NK-92 treated with Interleukin-12 subunit alpha and Interleukin-12 subunit beta, amount 100 ng/mL, for 24 hours (cell line): ENCODE measurements around the gene FIGN.

Experiments
- DNase-seq: peaks from one replicate; lab custom pipeline; 2025; lab: John Stamatoyannopoulos, UW

FIGN gene

DNA sequence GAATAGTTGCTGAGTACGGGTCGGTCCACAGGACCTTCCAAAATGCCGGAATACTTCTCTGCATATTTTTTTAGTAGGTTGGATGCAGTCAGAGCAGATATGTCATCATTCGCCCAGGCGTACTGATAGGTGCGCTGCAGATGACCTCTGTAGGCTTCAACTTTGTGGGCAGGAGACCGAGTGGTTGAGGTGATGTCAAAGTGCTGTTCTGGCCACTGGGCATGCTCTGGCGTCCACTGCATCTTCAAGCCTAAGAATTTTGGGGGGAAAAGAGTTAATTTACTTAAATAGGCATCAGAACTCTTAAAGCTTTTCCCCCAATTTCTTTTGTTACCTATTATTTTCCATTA is 124.3 kb downstream of the FIGN start:
- DNase-seq, result no peak

DNA sequence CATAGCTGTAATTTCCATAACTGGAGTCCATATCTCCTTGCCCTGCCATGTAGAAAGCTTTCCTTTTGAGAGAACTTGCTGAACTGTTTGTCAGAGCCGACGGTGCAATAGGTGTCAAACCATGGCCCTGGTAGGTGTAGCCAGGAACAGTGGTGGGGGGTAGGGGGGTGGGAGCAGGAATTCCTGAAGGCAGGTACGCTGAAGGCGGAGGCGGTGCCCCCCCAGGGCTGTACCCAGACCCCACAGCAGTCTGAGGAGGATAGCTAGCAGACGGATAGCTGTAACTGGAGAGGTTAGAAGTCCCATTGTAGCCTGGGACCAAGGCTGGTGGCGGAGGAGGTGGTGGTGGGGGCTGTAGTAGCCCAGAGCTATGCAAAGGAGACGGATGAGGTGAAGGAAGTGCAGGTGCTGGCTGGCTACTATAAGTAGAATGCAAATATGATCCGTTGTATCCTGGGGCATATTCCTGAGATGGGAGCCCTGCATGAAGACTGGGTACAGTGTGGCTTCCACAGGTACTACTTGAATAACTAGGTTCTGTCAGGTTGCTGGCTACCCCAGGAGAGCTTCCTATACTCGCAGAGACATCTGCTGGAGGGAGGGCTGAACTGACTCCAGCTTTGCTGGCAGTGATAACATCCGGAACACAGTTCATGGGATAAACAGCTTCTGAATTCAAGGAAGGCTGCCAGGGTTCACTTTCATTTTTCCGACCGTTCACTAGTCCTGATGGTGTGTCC is 124.8 kb downstream of the FIGN start:
- DNase-seq, result no peak

DNA sequence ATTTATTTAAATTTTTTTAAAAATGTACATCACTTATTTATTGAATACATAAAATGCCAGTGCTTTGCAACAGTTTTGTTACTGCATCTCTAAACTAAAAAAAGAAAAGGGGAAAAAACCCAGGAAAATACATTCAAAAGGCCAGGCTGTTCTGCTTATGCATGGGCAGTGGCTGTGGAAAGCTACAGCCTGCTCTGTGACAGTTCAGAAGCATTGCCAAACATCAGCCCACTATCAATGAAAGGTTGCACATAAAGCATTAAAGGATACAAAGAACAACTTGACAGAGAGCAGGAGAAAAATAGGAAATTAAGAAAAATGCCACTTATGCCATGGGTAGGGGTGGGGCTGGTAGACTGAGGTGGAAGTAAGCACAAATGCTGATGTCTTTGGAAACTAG is 128.2 kb downstream of the FIGN start:
- no peak for DNase-seq

DNA sequence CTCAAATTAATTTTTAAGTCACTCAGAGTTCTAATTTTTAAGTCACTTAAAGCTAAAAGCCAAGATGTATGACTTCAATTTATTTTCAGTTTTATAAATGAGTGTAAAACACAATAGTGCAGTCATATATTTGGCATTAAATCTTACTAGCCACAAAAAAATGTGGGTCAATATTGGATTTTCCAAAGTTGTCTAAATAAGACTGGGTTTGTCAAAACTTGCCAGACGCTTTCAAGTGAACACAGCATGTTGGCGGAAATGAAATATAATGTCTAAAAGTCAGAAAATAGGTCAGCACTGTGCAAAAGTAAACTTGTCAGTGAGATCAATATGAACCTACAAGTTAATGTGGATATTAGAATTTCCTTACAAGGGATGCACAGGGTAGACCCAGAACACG is 128.9 kb downstream of the FIGN start:
- DNase-seq, result no peak

DNA sequence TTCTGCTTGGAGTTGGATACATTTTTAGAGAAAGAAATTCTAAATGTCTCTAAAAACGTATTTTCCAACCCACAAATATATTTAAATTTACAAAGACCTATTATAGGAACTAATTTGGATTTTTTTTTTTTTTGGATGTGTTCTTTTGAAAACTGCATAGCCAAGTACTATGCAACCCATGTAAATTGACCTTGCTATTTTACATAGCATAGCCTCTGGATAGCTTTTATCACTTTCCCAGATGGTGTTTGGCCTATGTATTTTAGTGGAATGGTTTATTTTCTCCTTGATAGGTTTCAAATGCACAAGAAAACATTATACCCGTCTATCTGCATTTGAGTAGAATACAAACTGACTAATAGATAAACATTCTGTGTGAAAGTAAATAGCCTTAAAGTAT is 130.0 kb downstream of the FIGN start:
- no peak for DNase-seq

DNA sequence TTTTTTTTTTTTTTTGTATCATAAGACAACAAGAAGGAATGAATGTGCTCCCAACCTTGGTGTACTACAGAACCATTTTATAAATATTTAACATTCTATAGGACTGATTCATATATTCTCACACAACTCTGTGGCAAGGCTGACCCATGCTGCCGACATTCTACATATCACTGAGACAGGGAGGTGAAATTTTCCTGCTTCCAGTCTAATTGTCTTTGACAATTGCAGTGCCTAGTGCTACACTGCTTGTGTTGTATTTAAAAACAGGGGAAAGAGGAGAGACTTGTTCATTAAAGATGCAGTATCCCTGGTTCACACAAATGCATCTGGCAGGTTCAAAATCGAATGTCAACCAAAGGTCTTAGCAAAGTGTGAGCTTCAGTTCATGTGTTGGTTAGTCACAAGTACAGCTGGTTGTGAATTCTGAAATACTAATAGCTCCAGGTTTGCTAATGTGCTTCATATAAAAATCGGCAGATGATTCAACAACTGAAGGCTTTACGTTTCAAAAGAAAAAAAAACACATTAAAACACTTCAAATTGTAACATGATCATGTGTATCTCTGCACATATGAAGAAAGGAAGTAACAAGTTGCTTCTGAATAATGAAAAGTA is 130.8 kb downstream of the FIGN start:
- no peak for DNase-seq

DNA sequence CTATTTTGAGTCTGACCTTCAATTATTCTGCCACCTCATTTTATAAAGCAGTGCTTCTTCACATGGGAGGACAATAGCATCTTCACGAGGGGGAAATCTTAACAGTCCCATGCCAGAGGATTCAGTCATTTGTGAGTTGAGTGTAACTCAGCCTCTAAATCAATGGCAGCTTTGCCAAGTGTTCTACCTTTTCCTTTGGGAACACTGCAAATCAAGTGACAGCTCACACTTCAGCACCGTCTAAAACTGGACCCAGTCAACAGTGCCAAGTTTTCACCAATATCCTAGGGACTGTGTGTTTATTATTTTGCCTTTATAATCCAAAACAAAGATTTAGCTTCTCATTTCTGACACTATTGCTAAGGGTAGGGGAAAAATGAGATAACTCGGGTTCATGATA is 133.6 kb downstream of the FIGN start:
- DNase-seq, result no peak

DNA sequence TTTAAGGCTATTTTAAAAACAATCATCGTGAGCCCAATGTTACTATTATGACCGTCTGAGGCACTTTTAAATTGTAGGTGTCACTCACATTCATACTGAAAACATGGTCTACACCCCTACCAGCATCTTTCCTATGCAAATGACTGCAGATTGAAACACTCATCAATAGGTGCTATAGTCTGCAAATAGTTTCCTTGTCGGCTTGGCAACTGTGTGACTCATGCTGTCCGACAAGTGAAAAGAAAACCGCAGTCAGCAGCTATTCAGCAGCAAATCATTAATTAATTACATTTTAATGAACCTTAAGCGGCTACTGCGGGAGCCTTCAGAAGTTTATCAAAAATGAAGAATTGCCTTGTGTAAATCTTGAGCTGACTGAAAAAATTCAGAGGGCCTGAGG is 134.4 kb downstream of the FIGN start:
- DNase-seq, result no peak

DNA sequence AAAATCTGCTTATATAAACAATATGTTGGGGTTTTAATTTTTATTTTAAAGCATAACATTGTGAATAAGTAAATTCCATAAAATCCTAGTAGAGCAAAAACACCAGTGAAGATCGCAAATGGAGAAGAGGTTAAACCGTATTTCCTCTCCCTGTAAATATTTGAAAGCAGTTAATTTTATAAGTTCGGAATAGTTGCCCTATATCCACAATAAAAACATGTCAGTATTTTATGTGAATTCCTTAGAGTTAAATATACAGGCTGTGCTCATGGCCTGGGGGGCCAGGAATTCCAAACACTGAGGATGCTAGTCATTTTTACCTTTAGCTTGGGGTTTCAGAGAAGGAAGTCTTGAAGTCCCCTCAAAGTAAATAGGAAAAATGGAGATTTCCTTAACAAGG is 135.0 kb downstream of the FIGN start:
- DNase-seq, result no peak

DNA sequence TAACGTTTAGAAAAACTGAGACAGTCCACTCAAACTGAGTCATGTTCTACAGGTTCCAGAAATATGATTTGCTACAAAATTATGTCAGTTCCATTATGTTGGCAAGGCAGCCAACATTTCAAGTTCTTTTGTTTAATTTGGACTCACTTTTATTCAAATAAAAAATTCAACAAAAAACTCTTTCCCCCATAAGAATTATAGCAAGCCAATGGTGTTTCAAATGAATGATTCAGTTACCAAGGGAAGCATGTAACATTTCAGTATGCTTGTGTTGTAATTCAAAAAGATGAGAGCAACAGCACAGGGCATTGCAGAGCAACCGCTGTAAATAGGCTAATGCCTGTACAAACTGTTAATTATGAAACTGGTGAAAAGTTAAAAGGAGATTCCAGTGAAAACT is 140.8 kb downstream of the FIGN start:
- DNase-seq, result no peak

DNA sequence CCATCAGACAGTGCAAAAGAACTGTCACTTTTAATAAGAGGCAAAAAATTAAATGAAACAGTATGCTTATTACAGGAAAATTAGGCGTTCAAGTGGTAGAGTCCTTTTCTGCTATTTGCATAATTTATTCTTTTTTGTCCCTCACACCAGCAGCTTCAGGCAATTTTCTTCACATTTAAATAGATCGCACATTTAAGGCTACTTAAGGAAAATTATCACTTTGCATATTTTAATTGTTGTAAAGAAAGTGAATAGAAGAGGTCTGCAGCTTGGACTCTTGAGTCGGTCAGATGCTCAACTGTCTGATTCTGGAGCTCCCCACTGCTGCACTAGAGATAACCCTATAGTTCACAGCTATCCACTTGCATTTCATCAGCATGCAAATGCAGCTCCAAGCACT is 141.3 kb downstream of the FIGN start:
- DNase-seq, result no peak

DNA sequence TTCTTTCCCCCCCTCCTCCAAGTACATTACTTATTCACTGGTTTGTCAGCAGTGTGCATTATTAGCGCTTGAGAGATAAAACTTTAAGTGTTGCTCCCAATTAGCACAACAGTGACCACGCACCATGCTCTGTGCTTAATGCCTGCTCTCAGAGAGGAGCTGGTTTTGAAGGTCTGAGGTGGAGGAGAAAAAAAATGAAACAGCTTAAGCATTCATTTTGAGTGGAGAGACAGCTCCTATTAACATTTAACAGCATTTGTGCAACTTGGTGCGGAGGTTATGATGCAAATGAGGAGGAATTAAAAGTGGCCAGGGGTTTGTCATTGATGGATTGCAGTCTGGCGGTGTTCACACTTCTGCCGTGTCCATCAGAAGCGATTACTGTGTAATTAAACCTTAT is 141.8 kb downstream of the FIGN start:
- no peak for DNase-seq

DNA sequence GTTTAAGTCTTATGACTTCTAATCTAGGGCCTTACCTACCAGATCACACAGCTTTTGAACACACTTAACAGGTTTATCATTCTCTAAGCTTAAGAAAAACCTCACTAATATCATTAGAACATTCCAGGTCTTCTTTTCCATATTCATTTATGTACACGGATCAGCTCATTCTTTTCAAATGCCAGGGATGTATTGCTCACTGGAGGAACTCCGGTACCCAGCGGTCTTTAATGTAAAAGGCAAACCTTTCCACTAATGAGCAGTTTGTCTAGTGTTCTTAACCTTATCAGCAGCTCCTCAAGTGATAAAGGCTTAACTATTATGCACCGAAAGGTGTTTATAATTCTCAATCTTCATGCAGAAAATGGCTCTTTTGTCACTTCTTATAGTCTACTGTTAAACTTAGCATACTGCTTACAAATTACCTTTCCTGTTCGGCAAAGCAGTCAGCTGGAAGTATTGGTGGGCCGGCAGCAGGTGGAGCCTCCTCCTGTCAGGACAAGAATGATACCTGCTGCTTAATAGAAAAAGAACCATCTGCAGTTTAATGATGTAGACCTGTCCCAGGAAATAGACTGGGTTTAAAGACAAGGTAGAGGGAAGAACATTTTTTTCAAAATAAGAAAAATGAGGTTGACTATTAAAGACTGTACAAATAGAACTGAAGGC is 142.7 kb downstream of the FIGN start:
- no peak for DNase-seq

DNA sequence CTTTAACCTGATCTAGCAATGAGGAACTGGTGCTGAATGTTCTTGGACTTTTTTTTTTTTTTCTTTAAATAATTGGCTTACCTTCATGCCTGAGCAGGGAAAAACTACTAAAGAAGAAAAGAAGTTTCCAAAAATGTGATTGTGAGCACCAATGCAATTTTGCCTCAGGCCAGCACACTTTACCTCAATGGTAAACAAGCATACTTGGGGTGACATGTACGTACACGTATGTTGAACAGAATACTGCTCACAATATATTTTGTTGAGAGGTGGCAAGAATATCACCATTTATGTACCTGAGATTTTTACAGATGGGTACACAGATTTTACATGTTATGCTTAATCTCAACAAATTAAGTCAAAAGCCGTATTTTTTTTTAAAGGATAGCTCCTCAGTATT is 144.3 kb downstream of the FIGN start:
- DNase-seq, result no peak

DNA sequence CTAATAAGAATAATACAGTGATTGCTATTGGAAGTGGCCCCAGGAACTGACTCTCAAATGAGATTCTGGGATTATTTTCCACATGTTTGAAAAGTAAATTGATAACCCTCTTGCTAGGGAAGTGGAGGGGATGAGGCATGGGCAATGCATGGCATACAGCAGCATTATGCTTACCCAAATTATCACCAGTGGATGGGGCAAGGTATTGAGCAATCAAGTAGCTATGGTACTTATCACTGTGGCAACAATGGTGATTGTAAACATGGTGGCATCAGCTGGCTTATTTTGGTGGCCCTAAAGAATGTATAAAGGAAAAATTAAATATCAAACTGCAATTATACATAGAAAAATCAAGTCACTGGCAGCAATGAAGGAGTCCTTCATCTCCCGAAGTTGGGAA is 155.1 kb downstream of the FIGN start:
- DNase-seq, result no peak

DNA sequence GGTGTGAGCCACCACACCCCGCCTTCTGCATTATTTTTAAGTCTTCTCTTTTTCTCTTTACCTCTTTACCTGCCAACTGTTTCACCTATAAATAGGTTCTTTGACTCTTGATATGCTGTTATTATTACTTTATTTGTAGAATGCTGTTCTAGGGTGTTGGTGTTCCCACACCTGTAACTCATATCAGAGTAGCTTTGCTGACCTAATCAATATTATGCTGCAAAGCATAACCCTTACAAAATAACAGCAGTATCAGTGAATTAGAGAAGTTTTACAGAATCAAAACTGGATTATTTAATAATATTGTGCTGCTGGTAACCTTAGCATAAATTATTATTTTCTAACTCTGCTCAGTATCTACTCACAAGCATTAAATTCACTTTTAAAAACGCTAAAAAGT is 161.5 kb downstream of the FIGN start:
- no peak for DNase-seq

DNA sequence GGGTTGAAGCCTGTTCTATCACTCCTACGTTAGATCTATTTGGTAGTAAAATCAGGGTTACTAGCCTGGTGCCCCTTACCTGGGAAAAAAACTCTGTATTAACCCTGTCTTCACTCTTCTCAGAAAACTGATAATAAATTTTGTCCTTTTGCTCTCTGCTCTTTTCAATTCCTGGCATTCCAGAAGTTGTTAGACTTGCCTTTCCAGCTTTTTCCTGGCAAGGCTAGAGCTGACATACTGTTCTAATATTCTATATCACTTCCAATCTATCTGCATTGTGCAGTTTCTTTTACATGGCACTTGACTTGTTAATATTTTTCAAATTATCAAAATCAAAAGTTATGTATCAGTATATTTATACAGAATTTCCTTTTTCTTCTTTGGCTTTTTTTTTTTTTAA is 162.2 kb downstream of the FIGN start:
- no peak for DNase-seq

DNA sequence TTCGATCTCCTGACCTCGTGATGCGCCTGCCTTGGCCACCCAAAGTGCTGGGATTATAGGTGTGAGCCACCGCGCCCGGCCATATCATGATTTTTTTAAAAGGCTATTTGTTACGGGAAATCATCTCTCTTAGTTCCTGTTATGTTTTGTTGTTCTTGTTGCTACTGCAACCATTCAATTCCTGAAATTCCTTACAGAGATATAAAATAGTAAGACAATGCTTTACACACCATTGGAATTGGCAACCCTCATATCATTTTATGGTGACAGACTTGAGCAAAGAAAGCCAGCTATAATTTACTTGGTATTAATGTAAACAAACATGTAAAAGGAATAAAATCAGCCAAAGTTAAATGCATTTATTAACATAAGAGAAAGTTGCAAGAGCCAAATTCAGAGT is 163.0 kb downstream of the FIGN start:
- DNase-seq, result no peak

DNA sequence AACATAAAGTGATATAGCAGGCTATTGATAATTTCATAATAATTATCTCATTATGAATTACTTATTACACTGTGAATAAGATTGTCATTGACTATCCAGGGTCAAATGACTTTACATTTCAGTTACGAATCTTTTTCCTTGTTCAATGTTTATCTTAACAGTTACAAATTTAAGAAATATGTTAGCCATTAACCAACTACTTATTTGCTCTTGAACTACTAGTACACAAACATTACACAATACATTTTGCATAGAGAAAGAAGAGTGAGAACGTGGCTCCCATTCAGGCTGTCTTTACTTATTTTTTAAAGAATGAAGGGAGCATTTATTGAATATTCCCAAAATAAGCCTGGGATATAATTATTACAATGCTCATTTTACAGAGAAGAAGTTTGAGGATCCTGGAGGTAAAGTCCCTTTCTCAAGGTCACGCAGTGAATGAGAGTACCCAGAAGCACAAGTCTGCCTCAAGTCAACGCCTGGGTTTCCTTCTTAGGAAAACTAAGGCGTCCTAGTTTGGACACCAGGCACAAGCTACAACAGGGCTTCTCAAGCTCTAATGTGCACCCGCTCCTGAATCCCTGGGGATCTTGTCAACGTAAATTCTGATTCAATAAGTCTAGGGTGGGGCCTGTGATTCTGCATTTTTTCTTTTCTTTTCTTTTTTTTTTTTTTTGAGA is 164.2 kb downstream of the FIGN start:
- DNase-seq, result no peak

DNA sequence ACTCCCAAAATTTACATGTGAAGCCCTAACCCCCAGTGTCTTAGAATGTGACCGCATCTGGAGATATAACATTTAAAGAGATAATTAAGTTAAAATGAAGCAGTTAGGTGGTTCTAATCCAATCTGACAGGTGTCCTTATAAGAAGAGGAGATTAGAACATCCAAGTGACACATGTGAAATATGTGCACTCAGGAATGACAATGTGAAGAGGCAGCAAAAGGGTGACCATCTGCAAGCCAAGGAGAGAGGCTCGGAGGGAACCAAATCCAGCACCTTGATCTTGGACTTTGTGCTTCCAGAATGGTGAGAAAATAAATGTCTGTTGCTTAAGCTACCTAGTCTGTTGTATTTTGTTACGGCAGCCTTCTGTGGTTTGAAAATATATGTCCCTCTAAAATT is 165.4 kb downstream of the FIGN start:
- no peak for DNase-seq

DNA sequence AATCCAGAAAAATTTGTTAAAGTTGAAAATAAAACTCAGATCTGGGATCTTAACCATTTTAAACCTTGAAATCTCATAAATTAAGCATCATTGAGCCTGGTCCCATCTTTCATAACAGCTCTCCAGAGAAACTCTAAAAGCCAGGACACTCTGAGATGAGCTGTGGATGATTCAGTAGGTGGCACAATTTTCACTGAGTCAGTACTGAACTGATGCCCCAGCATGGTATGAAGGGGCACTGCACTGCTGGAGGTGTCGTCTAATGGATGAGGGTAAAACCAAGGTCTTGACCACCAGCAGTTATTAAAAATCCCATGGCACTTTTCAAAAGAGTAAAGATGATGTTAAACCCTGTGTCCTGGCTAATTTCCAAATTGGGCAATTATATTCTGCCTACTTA is 170.6 kb downstream of the FIGN start:
- DNase-seq, result no peak

DNA sequence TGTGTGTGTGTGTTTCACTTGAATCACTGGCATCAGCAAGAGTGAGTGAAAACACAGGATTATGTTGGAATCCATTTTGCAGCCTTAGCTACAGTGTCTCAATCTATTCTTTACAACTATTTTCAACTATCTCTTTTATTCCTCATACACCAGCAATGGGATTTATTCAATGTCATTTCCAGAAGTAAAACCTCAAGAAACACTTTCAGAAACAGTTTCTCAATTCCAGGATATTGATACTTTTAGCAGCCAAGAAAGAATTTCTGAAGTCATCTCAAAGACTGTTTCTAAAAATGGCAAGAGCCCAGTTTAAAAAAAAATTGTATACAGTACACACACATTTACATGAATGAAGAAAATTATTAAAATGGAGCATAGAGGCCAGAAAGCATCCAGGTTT is 171.6 kb downstream of the FIGN start:
- DNase-seq, result no peak

DNA sequence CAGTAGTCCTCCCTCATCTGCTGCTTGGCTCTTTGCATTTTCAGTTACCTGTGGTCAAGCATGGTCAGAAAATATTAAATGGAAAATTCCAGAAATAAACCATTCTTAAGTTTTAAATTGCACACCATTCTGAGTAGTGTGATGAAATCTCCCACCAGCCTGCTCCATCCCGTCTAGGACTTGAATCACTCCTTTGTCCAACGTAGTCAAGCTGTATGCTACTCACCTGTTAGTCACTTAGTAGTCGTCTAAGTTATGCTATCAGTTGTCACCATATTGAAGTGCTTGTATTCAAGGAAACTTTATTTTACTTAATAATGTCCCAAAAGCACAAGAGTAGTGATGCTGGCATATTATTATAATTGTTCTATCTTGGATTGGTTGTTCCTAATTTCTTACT is 172.5 kb downstream of the FIGN start:
- DNase-seq, result no peak
